Glutamatergic neuron (in vitro differentiated cells): ENCODE results near the gene PTPRO. TPM values are rescaled to one million over a fixed set of nuclear protein-coding genes. Genes with fewer than 3 reads are reported as not detected.

Experiments used
- DNase-seq: peaks from one replicate; pipeline ENCODE4 v3.0.0; 2022
- H3K27ac Mint-ChIP-seq: one replicate; pipeline ENCODE4 v1.8.0; 2020; ENCODE audit warnings: mild to moderate bottlenecking, mixed read lengths, inconsistent platforms; ENCODE audit not compliant: unreplicated experiment
- H3K27me3 Mint-ChIP-seq: one replicate; pipeline ENCODE4 v1.8.0; 2020; ENCODE audit warnings: mild to moderate bottlenecking, moderate library complexity, mixed read lengths, inconsistent platforms; ENCODE audit not compliant: unreplicated experiment
- H3K36me3 Mint-ChIP-seq: one replicate; pipeline ENCODE4 v1.8.0; 2020; ENCODE audit warnings: mild to moderate bottlenecking, mixed read lengths, inconsistent platforms; ENCODE audit not compliant: unreplicated experiment
- H3K4me1 Mint-ChIP-seq: one replicate; pipeline ENCODE4 v1.8.0; 2020; ENCODE audit warnings: mild to moderate bottlenecking, low read depth, mixed read lengths, inconsistent platforms; ENCODE audit not compliant: unreplicated experiment
- H3K4me3 Mint-ChIP-seq: one replicate; pipeline ENCODE4 v1.8.0; 2020; ENCODE audit warnings: mild to moderate bottlenecking, mixed read lengths, inconsistent platforms; ENCODE audit not compliant: unreplicated experiment
- H3K9me3 Mint-ChIP-seq: one replicate; pipeline ENCODE4 v1.8.0; 2020; ENCODE audit warnings: mild to moderate bottlenecking, moderate library complexity, mixed read lengths, inconsistent platforms; ENCODE audit not compliant: unreplicated experiment
- total RNA-seq: library from RNA; stranded (reverse); fragmentation: NEBNext Ultra II Directional; extraction: Animal tissue kit (Norgen Biotek cat#: 25700); gene quantifications from one replicate; pipeline ENCODE4 v1.2.1, GENCODE V29; 2021; ENCODE audit not compliant: unreplicated experiment
- TF ChIP-seq, protein P1 (sequence below): fragments of 200-600 bp; sonication (generic); IDR thresholded peaks from one replicate; pipeline ENCODE4 v1.5.0; 2021; ENCODE audit not compliant: partially characterized antibody, unreplicated experiment

PTPRO gene
- total RNA-seq, 1 donor from 2014 or later: 32.5 TPM

DNA sequence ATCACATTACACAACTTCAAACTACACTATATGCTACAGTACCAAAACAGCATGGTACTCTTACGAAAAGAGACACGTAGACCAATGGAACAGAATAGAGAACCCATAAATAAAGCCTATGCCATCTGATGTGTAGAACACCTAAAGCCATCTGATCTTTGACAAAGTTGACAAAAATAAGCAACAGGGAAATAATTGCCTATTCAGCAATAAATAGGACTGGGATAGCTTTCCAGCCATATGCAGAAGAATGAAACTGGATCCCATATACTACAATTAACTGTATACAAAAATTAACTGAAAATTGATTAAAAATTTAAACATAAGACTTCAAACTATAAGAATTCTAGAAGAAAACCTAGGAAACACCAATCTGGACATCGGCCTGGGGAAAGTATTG is 120.7 kb downstream of the PTPRO start:
- Mint-ChIP-seq H3K4me3 (no peak overlapping the region), H3K36me3 (peaks cover 25% of the 10 kb centered on the region), H3K4me1 (peaks cover 2% of the 10 kb centered on the region), H3K27me3 (peaks cover 2% of the 10 kb centered on the region), H3K27ac (no peak overlapping the region), H3K9me3 (peaks cover 5% of the 10 kb centered on the region)
- no peak for DNase-seq
- TF ChIP-seq, protein P1, sequence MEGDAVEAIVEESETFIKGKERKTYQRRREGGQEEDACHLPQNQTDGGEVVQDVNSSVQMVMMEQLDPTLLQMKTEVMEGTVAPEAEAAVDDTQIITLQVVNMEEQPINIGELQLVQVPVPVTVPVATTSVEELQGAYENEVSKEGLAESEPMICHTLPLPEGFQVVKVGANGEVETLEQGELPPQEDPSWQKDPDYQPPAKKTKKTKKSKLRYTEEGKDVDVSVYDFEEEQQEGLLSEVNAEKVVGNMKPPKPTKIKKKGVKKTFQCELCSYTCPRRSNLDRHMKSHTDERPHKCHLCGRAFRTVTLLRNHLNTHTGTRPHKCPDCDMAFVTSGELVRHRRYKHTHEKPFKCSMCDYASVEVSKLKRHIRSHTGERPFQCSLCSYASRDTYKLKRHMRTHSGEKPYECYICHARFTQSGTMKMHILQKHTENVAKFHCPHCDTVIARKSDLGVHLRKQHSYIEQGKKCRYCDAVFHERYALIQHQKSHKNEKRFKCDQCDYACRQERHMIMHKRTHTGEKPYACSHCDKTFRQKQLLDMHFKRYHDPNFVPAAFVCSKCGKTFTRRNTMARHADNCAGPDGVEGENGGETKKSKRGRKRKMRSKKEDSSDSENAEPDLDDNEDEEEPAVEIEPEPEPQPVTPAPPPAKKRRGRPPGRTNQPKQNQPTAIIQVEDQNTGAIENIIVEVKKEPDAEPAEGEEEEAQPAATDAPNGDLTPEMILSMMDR: no peak

DNA sequence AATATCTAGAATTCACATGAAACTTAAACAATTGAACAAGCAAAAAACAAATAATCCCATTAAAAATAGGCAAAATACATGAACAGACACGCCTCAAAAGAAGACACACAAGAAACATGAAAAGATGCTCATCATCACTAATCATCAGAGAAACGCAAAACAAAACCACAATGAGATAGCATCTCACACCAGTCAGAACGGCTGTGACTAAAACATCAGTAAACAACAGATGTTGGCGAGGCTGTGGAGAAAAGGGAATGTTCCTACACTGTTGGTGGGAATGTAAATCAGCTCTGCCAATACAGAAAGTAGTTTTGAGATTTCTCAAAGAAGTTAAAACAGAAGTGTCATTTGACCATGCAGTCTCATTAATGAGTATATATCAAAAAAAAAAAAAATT is 121.3 kb downstream of the PTPRO start:
- no peak overlapping the region for H3K4me3 Mint-ChIP-seq
- TF ChIP-seq, protein P1: no peak
- peaks cover 5% of the 10 kb centered on the region for H3K9me3 Mint-ChIP-seq
- DNase-seq: no peak
- H3K27ac Mint-ChIP-seq: no peak overlapping the region
- peaks cover 20% of the 10 kb centered on the region for H3K36me3 Mint-ChIP-seq
- H3K27me3 Mint-ChIP-seq: peaks cover 2% of the 10 kb centered on the region
- peaks cover 2% of the 10 kb centered on the region for H3K4me1 Mint-ChIP-seq

DNA sequence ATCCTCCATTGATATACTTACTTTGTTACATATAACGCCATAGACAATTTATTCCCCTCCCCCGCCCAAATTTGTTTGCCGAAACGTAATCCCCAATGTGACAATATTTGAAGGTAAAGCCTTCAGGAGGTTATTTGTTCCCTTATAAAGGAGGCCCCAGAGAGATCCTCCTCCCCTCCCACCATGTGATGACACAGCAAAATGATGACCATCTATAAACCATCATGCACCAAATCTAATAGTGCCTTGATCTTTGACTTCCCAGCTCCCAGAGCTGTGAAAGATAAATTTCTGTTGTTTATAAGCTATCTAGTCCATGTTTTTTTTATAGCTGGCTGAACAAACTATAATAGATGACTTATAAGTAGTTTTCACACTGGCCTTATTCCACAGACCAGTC is 122.2 kb downstream of the PTPRO start:
- H3K4me1 Mint-ChIP-seq: peaks cover 2% of the 10 kb centered on the region
- H3K36me3 Mint-ChIP-seq: peaks cover 12% of the 10 kb centered on the region
- H3K27me3 Mint-ChIP-seq: peaks cover 2% of the 10 kb centered on the region
- no peak for DNase-seq
- TF ChIP-seq, protein P1: no peak
- H3K27ac Mint-ChIP-seq: no peak overlapping the region
- H3K4me3 Mint-ChIP-seq: no peak overlapping the region
- peaks cover 5% of the 10 kb centered on the region for H3K9me3 Mint-ChIP-seq

DNA sequence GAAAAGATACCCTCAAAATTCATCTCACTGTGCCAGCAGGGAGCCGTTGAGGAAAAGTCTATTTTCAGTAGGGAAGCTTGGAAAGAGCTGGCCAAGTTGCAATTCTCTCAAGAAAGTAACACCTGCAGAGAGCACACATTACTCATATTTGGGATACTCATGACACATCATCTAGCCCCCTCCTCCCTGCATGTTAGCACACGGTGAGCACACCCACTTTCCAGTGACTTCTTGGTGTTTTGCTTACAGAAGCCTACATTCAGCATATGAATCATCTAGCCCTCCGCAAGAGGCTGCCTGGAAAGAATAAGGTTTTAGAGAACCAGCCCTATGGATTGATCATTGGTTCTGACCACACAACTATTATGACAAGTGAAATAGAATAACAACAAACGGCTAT is 124.5 kb downstream of the PTPRO start:
- H3K4me3 Mint-ChIP-seq: no peak overlapping the region
- no peaks in the 10 kb centered on the region for H3K9me3 Mint-ChIP-seq
- no peak overlapping the region for H3K27ac Mint-ChIP-seq
- TF ChIP-seq, protein P1: no peak
- DNase-seq: no peak
- H3K27me3 Mint-ChIP-seq: no peaks in the 10 kb centered on the region
- no peaks in the 10 kb centered on the region for H3K36me3 Mint-ChIP-seq
- H3K4me1 Mint-ChIP-seq: peaks cover 2% of the 10 kb centered on the region

DNA sequence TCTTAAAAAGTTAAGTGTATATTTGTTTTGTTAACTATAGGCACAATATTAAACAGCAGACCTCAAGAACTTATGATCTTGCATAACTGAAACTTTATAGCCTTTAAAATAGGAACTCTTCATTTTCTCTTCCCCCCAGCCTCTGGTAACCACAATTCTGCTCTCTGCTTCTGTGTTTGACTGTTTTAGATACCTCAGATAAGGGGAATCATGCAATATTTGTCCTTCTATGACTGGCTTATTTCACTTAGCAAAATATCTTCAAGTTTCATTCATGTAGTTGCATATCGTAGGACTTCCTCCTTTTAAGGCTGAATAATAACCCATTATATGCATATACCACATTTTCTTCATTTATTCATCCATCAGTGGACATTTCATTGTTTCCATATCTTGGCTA is 131.3 kb downstream of the PTPRO start:
- H3K27me3 Mint-ChIP-seq: no peaks in the 10 kb centered on the region

More for the DNA sequence above, 131.3 kb downstream of the PTPRO start:
- Mint-ChIP-seq H3K4me3 (no peak overlapping the region), H3K9me3 (no peaks in the 10 kb centered on the region), H3K4me1 (no peaks in the 10 kb centered on the region), H3K36me3 (peaks cover 5% of the 10 kb centered on the region), H3K27ac (no peak overlapping the region)
- TF ChIP-seq, protein P1: no peak
- no peak for DNase-seq
